ENCODE results near the gene PMPCA. TPM values are rescaled to one million over a fixed set of nuclear protein-coding genes. Genes with fewer than 3 reads are reported as not detected.

The PMPCA gene
- total RNA-seq, 1 experiment from 2014 or later: 54.9 TPM

DNA sequence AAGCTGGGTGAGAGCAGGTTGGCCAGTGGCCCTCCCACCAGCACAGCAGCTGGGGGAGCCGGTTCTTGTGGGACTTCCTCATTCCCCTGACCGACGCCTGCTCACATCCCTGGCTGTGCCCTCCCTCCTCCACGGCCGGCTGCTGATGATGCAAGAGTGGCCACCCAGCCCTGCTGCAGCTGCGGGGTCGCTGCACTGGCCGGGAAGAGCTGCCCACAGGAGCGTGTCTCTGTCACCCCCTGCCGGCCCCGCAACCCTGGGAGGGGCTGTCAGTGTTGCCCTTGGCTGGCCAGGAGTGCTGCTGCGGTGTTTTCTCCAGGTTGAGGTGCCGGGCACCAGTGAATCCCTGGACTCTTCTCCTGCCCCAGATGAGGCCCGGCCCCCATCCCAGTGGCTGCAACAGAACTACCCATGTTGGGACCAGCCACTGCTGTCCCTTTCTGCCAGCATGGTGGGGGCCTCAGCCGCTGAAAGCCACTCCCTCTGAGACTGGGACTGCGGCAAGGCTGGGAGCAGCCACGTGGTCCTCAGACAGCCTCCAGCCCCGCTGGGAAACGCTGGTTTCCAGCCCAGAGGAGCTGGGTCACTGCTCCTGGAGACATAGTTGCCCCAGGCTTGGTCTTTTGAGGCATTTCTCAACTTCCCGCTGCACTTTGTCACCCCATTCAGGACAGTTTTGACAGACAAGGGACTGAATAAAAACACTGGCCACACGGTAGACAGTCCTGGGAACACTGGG lies 37.7 kb upstream of the PMPCA start:
- DNase-seq: peak; percentile 8
- H3K27ac ChIP-seq (ENCODE audit: low read length): no peak overlapping the region
- no peaks in the 10 kb centered on the region for H3F3A ChIP-seq (ENCODE audit: low read length, unreplicated experiment)
- intact Hi-C loops (cut with micrococcal nuclease): no loop called here
- ChIA-PET CTCF (no interaction called here), POLR2A (ENCODE audit: unreplicated experiment) (no interaction called here)
- peak; percentile 42 for ATAC-seq
- no peaks in the 10 kb centered on the region for H3K36me3 ChIP-seq (ENCODE audit: low read depth, low read length)
- no peak overlapping the region for H2AFZ ChIP-seq (ENCODE audit: low read length)
- no peak for TF ChIP-seq EZH2 (IDR thresholded peaks at IDR 0.05; ENCODE audit: low read length, unreplicated experiment)
- TF ChIP-seq EZH2phosphoT487 (IDR thresholded peaks at IDR 0.05; ENCODE audit: borderline replicate concordance, low read length): no peak
- TF ChIP-seq, protein P1, sequence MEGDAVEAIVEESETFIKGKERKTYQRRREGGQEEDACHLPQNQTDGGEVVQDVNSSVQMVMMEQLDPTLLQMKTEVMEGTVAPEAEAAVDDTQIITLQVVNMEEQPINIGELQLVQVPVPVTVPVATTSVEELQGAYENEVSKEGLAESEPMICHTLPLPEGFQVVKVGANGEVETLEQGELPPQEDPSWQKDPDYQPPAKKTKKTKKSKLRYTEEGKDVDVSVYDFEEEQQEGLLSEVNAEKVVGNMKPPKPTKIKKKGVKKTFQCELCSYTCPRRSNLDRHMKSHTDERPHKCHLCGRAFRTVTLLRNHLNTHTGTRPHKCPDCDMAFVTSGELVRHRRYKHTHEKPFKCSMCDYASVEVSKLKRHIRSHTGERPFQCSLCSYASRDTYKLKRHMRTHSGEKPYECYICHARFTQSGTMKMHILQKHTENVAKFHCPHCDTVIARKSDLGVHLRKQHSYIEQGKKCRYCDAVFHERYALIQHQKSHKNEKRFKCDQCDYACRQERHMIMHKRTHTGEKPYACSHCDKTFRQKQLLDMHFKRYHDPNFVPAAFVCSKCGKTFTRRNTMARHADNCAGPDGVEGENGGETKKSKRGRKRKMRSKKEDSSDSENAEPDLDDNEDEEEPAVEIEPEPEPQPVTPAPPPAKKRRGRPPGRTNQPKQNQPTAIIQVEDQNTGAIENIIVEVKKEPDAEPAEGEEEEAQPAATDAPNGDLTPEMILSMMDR (conservative IDR thresholded peaks at IDR 0.05; ENCODE audit: low read depth, low read length): no peak
- H3K4me3 ChIP-seq (ENCODE audit: low read length): no peak overlapping the region
- H3K79me2 ChIP-seq (ENCODE audit: low read length): no peaks in the 10 kb centered on the region
- H3K4me2 ChIP-seq (ENCODE audit: low read length): no peak overlapping the region
- no peaks in the 10 kb centered on the region for H3K9me2 ChIP-seq (replicated peaks; ENCODE audit: low read length)
- no peaks in the 10 kb centered on the region for H4K20me1 ChIP-seq (ENCODE audit: low read length)
- no TSS peak for BruUV-seq (replicated peaks)
- H3K9ac ChIP-seq (ENCODE audit: low read length): no peak overlapping the region
- H3K27me3 ChIP-seq (ENCODE audit: low read length): no peaks in the 10 kb centered on the region
- no peaks in the 10 kb centered on the region for H3K4me1 ChIP-seq (ENCODE audit: insufficient read depth, low read length)
- no peaks in the 10 kb centered on the region for H3K9me3 ChIP-seq (ENCODE audit: low read length)

DNA sequence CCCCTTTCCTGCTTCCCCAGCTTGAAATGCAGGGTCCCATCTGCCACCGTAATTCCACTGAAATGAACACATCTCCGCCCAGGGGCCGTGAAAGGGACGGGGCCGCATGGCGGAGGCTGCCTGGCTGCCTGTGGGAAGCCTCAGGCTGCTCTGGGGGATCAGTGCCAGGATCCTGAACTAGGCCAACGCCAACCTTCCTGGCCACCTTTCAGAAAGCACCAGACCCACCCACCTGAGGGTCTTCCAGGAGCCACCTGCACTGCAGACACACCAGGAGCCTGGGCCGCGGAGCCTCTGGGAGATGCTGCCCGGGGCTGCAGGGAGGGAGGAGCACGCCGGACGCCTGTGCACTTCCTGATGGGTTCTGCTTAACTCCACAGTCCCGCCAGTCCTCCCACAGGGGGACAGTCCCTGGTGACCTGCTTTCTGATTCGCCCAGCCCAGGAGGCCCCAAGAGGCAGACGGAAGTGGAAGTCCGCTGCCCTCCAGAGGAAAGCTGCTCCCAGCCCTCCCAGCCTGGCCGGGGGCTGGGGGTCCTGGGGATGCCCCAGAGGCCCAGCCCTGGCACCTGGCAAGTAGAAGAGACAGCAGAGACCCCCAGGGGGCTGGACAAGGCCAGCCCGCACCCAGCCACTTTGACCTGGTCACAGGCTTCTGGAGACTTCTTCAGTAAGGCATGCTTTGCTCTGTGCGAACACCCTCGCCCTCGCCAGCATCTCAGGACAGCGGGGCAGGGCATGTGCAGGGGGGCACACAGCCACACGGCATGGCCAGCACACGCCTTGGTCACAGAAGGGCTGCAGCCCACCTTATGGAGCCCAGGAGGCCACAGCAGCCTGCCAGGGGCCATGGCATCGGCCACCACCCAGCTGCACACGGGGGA lies 36.9 kb upstream of the PMPCA start, which contains the start of gene CARD9:
TSS of gene CARD9 (minus strand) at position 370 of the 883 bp plus-strand sequence. CDS start 1,591 bp downstream, outside the sequence.
- H4K20me1 ChIP-seq (ENCODE audit: low read length): no peaks in the 10 kb centered on the region
- POLR2A ChIA-PET (ENCODE audit: unreplicated experiment): no interaction called here
- no peak within 1 kb of the TSS for H3K4me2 ChIP-seq (ENCODE audit: low read length)
- no peaks in the 10 kb centered on the region for H3K9me3 ChIP-seq (ENCODE audit: low read length)
- ATAC-seq (no peak), DNase-seq (no peak)
- TF ChIP-seq, protein P1 (conservative IDR thresholded peaks at IDR 0.05; ENCODE audit: low read depth, low read length): no peak
- TF ChIP-seq EZH2phosphoT487 (IDR thresholded peaks at IDR 0.05; ENCODE audit: borderline replicate concordance, low read length) (no peak), EZH2 (IDR thresholded peaks at IDR 0.05; ENCODE audit: low read length, unreplicated experiment) (no peak)
- H2AFZ ChIP-seq (ENCODE audit: low read length): no peak within 1 kb of the TSS
- H3K4me1 ChIP-seq (ENCODE audit: insufficient read depth, low read length): no peaks in the 10 kb centered on the region
- CTCF ChIA-PET: no interaction called here
- no peak within 1 kb of the TSS for H3K27ac ChIP-seq (ENCODE audit: low read length)
- no peak within 1 kb of the TSS for H3K9ac ChIP-seq (ENCODE audit: low read length)
- H3K27me3 ChIP-seq (ENCODE audit: low read length): no peaks in the 10 kb centered on the region
- H3K36me3 ChIP-seq (ENCODE audit: low read depth, low read length): no peaks in the 10 kb centered on the region
- H3K79me2 ChIP-seq (ENCODE audit: low read length): no peaks in the 10 kb centered on the region
- intact Hi-C loops (cut with micrococcal nuclease): no loop called here
- H3F3A ChIP-seq (ENCODE audit: low read length, unreplicated experiment): no peaks in the 10 kb centered on the region
- no TSS peak for BruUV-seq (replicated peaks)
- H3K9me2 ChIP-seq (replicated peaks; ENCODE audit: low read length): no peaks in the 10 kb centered on the region
- no peak within 1 kb of the TSS for H3K4me3 ChIP-seq (ENCODE audit: low read length)
